Inferior parietal cortex (tissue), 1 donor: ENCODE results near the gene TSSK2.
"Not testable (repeated sequence)": the region's sequence is repeated elsewhere in the genome, so short reads cannot be mapped to it uniquely, and the experiment has no call there.

Source experiments
- DNase-seq: peaks from one replicate; pipeline ENCODE4 v3.0.0-alpha.2; 2016; ENCODE audit errors: extremely low spot score

TSSK2 gene

DNA sequence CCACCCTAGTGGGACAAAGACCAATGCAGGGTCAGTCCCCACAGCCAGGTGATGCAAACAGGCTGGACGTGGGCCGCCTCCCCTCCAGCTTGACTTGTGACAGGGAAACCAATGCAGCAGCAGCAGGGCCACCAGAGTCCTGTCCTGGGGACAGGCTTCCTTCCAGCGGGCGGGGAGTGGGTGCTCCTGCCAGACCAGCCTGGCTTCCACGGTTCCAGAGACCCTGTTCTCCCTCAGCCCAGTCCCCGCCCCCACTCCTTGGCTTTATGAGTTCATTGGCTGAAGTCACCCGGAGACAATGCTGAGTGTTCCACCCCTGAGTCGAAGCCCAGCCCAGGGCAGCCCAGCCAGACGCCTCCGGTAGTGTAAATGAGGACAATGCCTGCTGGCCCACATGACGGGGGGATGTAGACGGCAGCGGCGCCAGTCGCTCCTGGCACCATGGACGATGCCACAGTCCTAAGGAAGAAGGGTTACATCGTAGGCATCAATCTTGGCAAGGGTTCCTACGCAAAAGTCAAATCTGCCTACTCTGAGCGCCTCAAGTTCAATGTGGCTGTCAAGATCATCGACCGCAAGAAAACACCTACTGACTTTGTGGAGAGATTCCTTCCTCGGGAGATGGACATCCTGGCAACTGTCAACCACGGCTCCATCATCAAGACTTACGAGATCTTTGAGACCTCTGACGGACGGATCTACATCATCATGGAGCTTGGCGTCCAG is at the start of gene TSSK2:
Gene TSSK2 (plus strand): TSS at position 350 of the 726 bp plus-strand sequence. CDS start 92 bp downstream, at position 442.
- DNase-seq = no peak

DNA sequence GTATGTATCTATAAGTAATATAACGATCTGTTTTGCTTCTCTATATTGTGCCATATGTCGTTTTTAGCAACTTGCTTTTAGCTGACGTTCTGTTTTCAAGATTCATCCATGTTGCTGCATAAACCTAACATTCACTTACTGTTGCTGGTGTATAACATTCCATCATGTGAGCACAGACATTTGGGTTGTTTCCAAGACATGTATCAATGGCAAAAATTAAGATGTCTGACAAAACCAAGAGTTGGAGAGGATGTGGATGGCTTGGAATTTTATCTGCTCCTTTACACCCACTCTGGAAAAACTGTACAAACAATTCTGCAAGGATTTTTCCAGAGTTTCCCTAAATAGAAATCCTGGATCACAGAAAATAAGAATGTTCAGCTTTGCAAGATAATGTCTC is 49.8 kb upstream of the TSSK2 start:
- peak; percentile 39 for DNase-seq

GRCh38 chr22:19082101-19082500 is 49.0 kb upstream of the TSSK2 start:
- DNase-seq = no peak

DNA sequence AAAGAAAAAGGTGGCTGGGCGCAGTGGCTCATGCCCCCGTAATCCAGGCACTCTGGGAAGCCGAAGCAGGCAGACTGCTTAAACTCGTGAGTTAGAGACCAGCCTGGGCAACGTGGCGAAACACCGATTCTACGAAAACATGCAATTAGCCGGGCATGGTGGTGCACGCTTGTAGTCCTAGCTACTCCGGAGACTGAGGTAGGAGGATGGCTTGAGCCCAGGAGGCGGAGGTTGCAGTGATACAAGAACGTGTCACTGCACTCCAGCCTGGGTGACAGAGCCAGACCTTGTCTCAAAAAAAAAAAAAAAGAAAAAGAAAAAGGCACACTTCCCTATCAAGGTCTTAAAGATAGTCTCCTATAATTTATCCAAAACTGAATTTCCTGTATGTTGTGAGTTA is 48.3 kb upstream of the TSSK2 start:
- no peak for DNase-seq

DNA sequence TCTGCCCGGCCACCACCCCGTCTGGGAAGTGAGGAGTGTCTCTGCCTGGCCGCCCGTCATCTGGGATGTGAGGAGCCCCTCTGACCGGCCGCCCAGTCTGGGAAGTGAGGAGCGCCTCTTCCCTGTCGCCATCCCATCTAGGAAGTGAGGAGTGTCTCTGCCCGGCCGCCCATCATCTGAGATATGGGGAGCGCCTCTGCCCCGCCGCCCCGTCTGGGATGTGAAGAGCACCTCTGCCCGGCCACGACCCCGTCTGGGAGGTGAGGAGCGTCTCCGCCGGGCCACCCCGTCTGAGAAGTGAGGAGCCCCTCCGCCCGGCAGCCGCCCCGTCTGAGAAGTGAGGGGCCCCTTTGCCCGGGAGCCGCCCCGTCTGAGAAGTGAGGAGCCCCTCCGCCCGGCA is 47.0 kb upstream of the TSSK2 start:
- DNase-seq = not testable (repeated sequence)

DNA sequence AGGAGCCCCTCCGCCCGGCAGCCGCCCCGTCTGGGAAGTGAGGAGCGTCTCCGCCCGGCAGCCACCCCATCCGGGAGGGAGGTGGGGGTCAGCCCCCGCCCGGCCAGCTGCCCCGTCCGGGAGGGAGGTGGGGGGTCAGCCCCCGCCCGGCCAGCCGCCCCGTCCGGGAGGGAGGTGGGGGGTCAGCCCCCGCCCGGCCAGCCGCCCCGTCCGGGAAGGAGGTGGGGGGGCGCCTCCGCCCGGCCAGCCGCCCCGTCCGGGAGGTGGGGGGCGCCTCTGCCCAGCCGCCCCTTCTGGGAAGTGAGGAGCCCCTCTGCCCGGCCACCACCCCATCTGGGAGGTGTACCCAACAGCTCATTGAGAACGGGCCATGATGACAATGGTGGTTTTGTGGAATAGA is 46.5 kb upstream of the TSSK2 start:
- DNase-seq = not testable (repeated sequence)

GRCh38 chr22:19085233-19085718 is 45.8 kb upstream of the TSSK2 start:
- peak; percentile 45 for DNase-seq

DNA sequence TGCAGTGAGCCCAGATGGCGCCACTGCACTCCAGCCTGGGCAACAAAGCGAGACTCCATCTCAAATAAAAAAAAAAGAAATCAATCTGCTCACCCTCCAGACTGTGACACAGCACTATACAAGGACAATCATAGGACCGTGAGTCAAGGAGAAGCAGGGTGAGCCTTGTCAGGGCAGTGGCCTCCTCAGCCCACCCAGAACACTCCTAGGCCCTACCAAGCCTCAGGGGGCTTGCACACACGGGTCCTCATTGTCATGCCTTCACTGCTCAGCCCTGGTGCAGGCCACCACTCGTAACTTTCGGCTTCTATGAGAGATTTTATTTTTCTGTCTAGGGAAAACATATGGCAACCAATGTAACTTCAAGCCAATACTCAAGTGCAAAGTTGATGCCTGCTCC is 44.7 kb upstream of the TSSK2 start:
- no peak for DNase-seq

DNA sequence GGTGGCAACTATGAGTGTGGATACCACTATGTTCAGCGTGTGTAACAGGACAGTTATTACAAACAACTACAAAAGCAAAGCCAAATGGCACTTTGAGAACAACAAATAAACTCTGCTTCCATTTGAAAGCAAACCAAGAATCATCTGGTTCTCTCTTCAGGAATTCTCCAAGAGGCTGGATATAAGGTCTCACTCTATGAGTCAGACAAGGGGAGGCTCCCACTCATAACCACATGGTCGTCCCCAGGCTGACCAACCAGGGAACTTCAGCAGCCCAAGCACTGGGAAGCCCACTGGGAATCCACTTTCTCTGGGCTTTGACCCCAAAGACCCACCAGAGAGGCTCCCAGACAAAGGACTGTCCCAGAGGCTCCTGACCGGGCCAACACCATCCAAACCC is 44.2 kb upstream of the TSSK2 start:
- no peak for DNase-seq

- no peak for DNase-seq
Observed at GRCh38 chr22:19088866-19089595, 42.1 kb upstream of the TSSK2 start.

DNA sequence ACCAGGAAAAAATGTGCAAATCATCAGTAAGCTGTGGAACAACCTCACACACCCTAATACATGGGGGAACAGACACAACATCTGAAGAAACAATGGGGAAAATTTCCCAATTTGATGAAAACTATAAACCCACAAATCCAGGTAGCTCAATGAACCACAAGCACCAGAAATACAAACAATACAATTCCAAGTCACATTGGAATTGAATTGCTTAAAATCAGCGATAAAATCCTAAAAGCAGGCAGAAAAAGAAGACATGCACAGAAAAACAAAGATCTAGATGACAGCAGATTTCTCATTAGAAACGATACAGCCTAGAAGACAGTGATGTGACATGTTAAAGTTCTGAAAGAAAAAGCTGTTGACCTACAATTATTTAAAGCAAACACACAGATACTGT is 40.9 kb upstream of the TSSK2 start:
- no peak for DNase-seq

GRCh38 chr22:19090586-19091127 is 40.5 kb upstream of the TSSK2 start:
- DNase-seq = no peak

DNA sequence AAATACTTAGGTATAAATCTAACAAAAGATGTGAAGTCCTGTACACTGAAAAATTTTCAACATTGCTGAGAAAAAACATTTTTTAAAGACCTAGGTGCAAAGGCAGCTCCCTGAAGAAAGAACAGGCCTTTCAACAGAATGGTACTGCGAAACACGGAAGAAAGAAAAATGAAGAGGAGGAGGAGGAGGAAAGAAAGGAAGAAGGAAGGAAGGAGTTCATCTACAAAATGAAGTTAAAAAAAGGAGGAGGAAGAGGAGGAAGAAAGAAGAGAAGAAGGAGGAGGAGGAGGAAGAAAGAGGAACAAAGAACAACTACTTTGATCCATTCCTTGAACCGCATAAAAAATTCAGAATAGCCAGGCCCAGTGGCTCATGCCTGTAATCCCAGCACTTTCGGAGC is 38.4 kb upstream of the TSSK2 start:
- no peak for DNase-seq

GRCh38 chr22:19094393-19094997 is 36.6 kb upstream of the TSSK2 start:
- DNase-seq = no peak

GRCh38 chr22:19096555-19096954 is 34.6 kb upstream of the TSSK2 start:
- no peak for DNase-seq

DNA sequence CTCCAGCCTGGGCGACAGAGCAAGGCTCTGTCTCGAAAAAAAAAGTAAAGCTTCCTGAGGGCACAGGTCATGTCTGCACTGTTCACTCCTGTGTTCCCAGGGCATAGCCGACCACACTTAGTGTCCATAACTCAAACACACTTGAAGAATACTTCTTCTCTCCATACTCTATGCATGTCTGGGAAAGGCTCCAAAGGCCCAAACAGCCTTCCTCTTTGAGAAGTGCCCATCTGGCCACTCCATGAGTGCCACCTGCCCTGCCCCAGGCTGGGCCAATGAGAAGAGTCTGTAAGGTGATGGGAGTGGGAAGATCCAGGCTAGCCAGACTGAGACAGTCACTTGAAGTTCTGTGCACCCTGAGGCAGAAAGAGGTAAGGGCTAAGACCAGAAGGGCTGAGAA is 33.6 kb upstream of the TSSK2 start:
- DNase-seq = no peak

GRCh38 chr22:19098157-19098556 is 33.0 kb upstream of the TSSK2 start:
- no peak for DNase-seq

- peak; percentile 27 for DNase-seq
Observed at GRCh38 chr22:19103880-19104821, 27.0 kb upstream of the TSSK2 start.

- no peak for DNase-seq
Observed at GRCh38 chr22:19105456-19105855, 25.7 kb upstream of the TSSK2 start.

DNA sequence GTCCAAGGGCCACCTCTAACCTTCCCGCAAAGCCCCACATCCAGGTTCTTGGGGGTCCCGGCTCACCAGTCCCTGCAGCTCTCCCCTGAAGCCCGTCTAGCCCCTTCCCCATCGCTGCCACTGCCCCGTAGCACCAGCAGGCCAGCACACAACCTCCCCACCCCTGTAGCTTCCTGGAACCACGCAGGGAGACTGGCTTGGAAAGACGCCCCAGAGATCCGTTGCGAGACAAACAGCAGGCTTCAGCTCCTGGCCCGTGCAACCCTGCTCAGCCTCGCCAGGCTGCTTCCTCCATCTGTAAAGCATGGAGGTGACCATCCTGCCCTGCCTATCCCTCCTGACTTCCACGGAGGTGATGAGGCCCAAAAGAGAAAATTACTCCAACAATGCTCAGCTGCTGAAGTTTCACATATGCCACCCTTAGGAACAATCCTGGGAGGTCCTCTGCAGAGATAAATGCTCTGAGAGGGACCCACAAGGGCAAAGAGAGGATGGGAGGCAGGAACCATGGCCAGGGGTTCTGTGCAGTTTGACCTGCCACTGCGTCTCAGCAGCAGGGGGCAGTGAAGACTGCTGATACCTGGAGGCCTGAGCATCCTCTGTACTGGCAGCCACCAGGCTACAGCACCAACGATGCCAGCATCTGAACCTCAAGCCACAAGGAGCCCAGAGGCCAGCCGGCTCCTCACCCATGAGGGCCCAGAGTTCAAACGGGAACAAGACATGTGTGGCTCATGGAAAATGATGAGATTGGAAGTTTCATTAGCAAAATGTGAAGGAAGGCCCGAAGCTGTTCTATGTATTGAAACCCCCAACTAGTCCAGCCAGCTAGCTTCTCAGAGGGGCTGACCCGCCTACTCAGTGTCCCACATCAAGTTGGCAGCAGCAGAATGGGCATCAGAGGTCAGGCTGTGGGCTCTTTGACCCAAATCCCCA is 25.0 kb upstream of the TSSK2 start:
- DNase-seq = no peak
